ENCODE results near the gene DVL3.
"Not testable (repeated sequence)": the region's sequence is repeated elsewhere in the genome, so short reads cannot be mapped to it uniquely, and the experiment has no call there.

The DVL3 gene

GRCh38 chr3:184156522-184156955 lies 1.4 kb downstream of the DVL3 start:
- DNase-seq = no peak

- no peak for DNase-seq
Measured at GRCh38 chr3:184157206-184157605, 2.0 kb downstream of the DVL3 start.

- DNase-seq = no peak
Measured at GRCh38 chr3:184158404-184158803, 3.2 kb downstream of the DVL3 start.

- no peak for DNase-seq
Measured at GRCh38 chr3:184160456-184160855, 5.3 kb downstream of the DVL3 start.

- not testable (repeated sequence) for DNase-seq
Measured at GRCh38 chr3:184162571-184163070, 7.4 kb downstream of the DVL3 start.

- DNase-seq = no peak
Measured at GRCh38 chr3:184164648-184165330, 9.6 kb downstream of the DVL3 start.

- DNase-seq = no peak
Measured at GRCh38 chr3:184165543-184165942, 10.4 kb downstream of the DVL3 start.

- DNase-seq = no peak
Measured at GRCh38 chr3:184166671-184167070, 11.5 kb downstream of the DVL3 start.

- no peak for DNase-seq
Measured at GRCh38 chr3:184167786-184168185, 12.6 kb downstream of the DVL3 start.

- no peak for DNase-seq
Measured at GRCh38 chr3:184168363-184169120, 13.4 kb downstream of the DVL3 start.

GRCh38 chr3:184169896-184170875 lies 15.0 kb downstream of the DVL3 start:
- DNase-seq = no peak

- DNase-seq = no peak
Measured at GRCh38 chr3:184171562-184171961, 16.4 kb downstream of the DVL3 start.

GRCh38 chr3:184172681-184173373 lies 17.6 kb downstream of the DVL3 start:
- DNase-seq = no peak

- no peak for DNase-seq
Measured at GRCh38 chr3:184173374-184173722, 18.2 kb downstream of the DVL3 start.

GRCh38 chr3:184174284-184174645 lies 19.1 kb downstream of the DVL3 start:
- DNase-seq = no peak

- DNase-seq = peak; percentile 97
Measured at GRCh38 chr3:184174646-184175492, 19.7 kb downstream of the DVL3 start, which contains the start of gene AP2M1. Gene AP2M1 (plus strand): TSS chr3:184174855. CDS start chr3:184176994, 2,139 bp downstream.

GRCh38 chr3:184175506-184175905 lies 20.3 kb downstream of the DVL3 start:
- DNase-seq = no peak

GRCh38 chr3:184175981-184176376 lies 20.8 kb downstream of the DVL3 start:
- no peak for DNase-seq

- no peak for DNase-seq
Measured at GRCh38 chr3:184176377-184177330, 21.5 kb downstream of the DVL3 start.

- no peak for DNase-seq
Measured at GRCh38 chr3:184177331-184177731, 22.2 kb downstream of the DVL3 start.

All from activated naive CD4-positive, alpha-beta T cell treated with anti-CD3 and anti-CD28 coated beads, Interleukin-2, amount 50 U/mL, for 16 hours (primary cell).